ENCODE data around the gene PTGDR. TPM values are rescaled to one million over a fixed set of nuclear protein-coding genes. Genes with fewer than 3 reads are reported as not detected.

The PTGDR gene
- total and polyA plus RNA-seq, 2 of the 8 experiments (the other 6 are each of a cell fraction or from before 2014, with no cell fraction given): 0.22 to 0.83 TPM

- Histone ChIP-seq H3K23me2 (ENCODE audit: low read depth, low read length) (no peaks in the 10 kb centered on the region), H3K14ac (ENCODE audit: insufficient read length) (no peak overlapping the region), H4K91ac (replicated peaks; ENCODE audit: insufficient read length, low read length) (no peak overlapping the region), H3K4ac (replicated peaks; ENCODE audit: insufficient read length, low read depth, low read length) (no peak overlapping the region), H3K36me3 (ENCODE audit: control insufficient read depth in 2 of 4, insufficient read depth in 4 of 4, low read length in 3 of 4) (no peaks in the 10 kb centered on the region), H3K27me3 (replicated peaks in 1 of 4; ENCODE audit: control insufficient read depth in 3 of 4, extremely low read depth in 1 of 4, insufficient read depth in 3 of 4, low read length in 3 of 4) (no peaks in the 10 kb centered on the region), H3K18ac (ENCODE audit: extremely low read depth, low read length) (no peak overlapping the region), H4K20me1 (replicated peaks in 1 of 2; ENCODE audit: control insufficient read depth in 1 of 2, insufficient read depth in 2 of 2, low read length in 2 of 2) (no peaks in the 10 kb centered on the region), H3K4me2 (ENCODE audit: insufficient read depth in 1 of 2, low read depth in 2 of 2, low read length in 2 of 2) (no peak overlapping the region), H2BK120ac (replicated peaks; ENCODE audit: low read depth, low read length) (no peak overlapping the region), H3K4me3 (ENCODE audit: extremely low read depth in 1 of 4, insufficient read depth in 2 of 4, low read depth in 3 of 4, low read length in 4 of 4) (no peak overlapping the region), H3K56ac (replicated peaks; ENCODE audit: insufficient read length, low read depth, low read length) (no peak overlapping the region), H3K9me3 (ENCODE audit: insufficient read depth in 2 of 2, low read depth in 1 of 2, low read length in 1 of 2) (no peaks in the 10 kb centered on the region), H2BK20ac (ENCODE audit: low read length) (no peak overlapping the region), H2AK5ac (ENCODE audit: low read depth, low read length) (no peak overlapping the region), H3K27ac (ENCODE audit: low read depth, low read length) (no peak overlapping the region), H3K23ac (ENCODE audit: insufficient read length) (no peak overlapping the region), H2BK5ac (ENCODE audit: low read depth, low read length) (no peak overlapping the region), H4K5ac (ENCODE audit: insufficient read length, low read depth, low read length) (no peak overlapping the region), H3K79me2 (ENCODE audit: control insufficient read depth in 1 of 2, insufficient read depth in 2 of 2, low read length in 2 of 2) (no peaks in the 10 kb centered on the region), H4K8ac (ENCODE audit: extremely low read depth, insufficient read depth, low read length) (no peak overlapping the region), H2AFZ (ENCODE audit: low read length) (no peak overlapping the region), H2BK15ac (ENCODE audit: low read length) (no peak overlapping the region), H3K9ac (replicated peaks in 1 of 4; ENCODE audit: extremely low read depth in 1 of 4, low read depth in 3 of 4, low read length in 3 of 4) (no peak overlapping the region), H3K4me1 (replicated peaks in 1 of 4; ENCODE audit: control insufficient read depth in 3 of 4, insufficient read depth in 4 of 4, low read length in 3 of 4) (peaks cover 0 to 4% (median 0%) of the 10 kb centered on the region in 4 experiments; a peak in 3 of 7 replicates), H3K79me1 (ENCODE audit: low read depth, low read length) (no peaks in the 10 kb centered on the region), H2BK12ac (ENCODE audit: low read depth, low read length) (no peak overlapping the region)
- CTCF ChIA-PET (ENCODE audit: partially characterized antibody): no interaction called here
- WGBS, 2 experiments (ENCODE audit: extremely low coverage in 1 of 2, insufficient coverage in 1 of 2, insufficient read length in 1 of 2, insufficient replicate concordance in 2 of 2, low coverage in 1 of 2, low lambda C conversion rate in 2 of 2, missing lambda C conversion rate in 1 of 2): 100% methylated on average over 1 of the region's 1 CpG; no CpG with 5 or more reads in 1 of the 2 experiments
- FAIRE-seq (no peak), DNase-seq (ENCODE audit: low read depth in 1 of 2, low spot score in 2 of 2) (no peak)
- POLR2A ChIA-PET (ENCODE audit: partially characterized antibody): no interaction called here
- TF ChIP-seq KDM5A (IDR thresholded peaks at IDR 0.05; ENCODE audit: low read length): no peak
- TF ChIP-seq JUND (IDR thresholded peaks at IDR 0.05; ENCODE audit: low read length): no peak
- TF ChIP-seq POU5F1 (IDR thresholded peaks at IDR 0.05; ENCODE audit: low read depth, low read length): no peak
- TF ChIP-seq RXRA (IDR thresholded peaks at IDR 0.05; ENCODE audit: insufficient read depth, low read depth, low read length): no peak
- no peak for TF ChIP-seq ATF2 (IDR thresholded peaks at IDR 0.05; ENCODE audit: low read length)
- no peak for TF ChIP-seq HDAC6 (IDR thresholded peaks at IDR 0.05; ENCODE audit: low read depth, low read length)
- no peak for TF ChIP-seq SP4 (IDR thresholded peaks at IDR 0.05; ENCODE audit: low read length)
- TF ChIP-seq RFX5 (IDR thresholded peaks at IDR 0.05; ENCODE audit: borderline replicate concordance, low read depth, low read length): no peak
- TF ChIP-seq TAF7 (optimal IDR thresholded peaks at IDR 0.05; ENCODE audit: borderline replicate concordance, low read depth, low read length): no peak
- TF ChIP-seq PHF8 (conservative IDR thresholded peaks at IDR 0.05; ENCODE audit: low read depth, low read length): no peak
- no peak for TF ChIP-seq SIRT6 (IDR thresholded peaks at IDR 0.05; ENCODE audit: low read length)
- no peak for TF ChIP-seq USF2 (IDR thresholded peaks at IDR 0.05; ENCODE audit: low read length)
Measured at GRCh38 chr14:52238682-52239081, 28.8 kb upstream of the PTGDR start.

Data from H1 (cell line).